GM12873 (cell line): ENCODE data around the gene CHST11.

Experiments used
- TF ChIP-seq, protein P1 (sequence below): IDR thresholded peaks from 2 replicates; pipeline ENCODE4 v1.5.1; 2012; ENCODE audit warnings: low read depth, mild to moderate bottlenecking, moderate library complexity, low read length, control low read depth; ENCODE audit not compliant: insufficient read depth; ENCODE audit errors: missing control alignments

CHST11 gene

DNA sequence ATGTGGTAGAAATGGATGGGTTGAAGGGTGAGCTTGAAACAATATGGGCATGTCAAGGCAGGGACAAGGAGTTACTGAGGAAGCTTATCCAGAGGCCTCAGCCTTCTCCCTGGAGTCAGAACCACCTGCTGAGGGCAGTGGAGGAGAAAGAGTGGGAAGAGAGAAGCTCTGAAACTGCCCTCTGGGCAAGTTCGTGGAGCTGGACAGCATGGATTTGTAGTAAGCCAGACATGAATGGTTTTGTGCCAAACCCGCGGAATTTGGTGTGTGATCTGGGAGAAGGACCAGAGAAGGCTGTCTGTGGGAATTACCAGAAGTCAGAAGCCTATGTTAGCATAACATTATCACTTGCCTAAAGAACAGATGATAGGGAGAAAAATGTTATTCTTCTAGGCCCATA lies 336.5 kb downstream of the CHST11 start:
- TF ChIP-seq, protein P1, sequence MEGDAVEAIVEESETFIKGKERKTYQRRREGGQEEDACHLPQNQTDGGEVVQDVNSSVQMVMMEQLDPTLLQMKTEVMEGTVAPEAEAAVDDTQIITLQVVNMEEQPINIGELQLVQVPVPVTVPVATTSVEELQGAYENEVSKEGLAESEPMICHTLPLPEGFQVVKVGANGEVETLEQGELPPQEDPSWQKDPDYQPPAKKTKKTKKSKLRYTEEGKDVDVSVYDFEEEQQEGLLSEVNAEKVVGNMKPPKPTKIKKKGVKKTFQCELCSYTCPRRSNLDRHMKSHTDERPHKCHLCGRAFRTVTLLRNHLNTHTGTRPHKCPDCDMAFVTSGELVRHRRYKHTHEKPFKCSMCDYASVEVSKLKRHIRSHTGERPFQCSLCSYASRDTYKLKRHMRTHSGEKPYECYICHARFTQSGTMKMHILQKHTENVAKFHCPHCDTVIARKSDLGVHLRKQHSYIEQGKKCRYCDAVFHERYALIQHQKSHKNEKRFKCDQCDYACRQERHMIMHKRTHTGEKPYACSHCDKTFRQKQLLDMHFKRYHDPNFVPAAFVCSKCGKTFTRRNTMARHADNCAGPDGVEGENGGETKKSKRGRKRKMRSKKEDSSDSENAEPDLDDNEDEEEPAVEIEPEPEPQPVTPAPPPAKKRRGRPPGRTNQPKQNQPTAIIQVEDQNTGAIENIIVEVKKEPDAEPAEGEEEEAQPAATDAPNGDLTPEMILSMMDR, result no peak

DNA sequence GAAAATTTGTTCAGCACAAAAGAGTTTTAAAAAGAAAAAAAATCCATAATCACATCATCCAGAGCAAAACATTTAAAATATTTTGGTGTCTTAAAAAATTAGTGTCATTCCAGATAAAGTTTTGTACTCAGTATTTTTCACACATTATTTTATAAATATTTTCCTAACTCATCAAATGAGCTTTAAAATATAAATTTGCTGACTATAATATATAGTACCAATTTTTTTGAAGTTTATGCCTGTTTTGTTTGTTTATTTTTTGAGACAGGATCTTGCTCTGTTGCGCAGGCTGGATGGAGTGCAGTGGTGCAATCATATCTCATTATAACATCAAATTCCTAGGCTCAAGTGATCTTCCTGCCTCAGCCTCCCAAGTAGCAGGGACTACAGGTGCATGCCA lies 337.2 kb downstream of the CHST11 start:
- TF ChIP-seq, protein P1, result no peak

DNA sequence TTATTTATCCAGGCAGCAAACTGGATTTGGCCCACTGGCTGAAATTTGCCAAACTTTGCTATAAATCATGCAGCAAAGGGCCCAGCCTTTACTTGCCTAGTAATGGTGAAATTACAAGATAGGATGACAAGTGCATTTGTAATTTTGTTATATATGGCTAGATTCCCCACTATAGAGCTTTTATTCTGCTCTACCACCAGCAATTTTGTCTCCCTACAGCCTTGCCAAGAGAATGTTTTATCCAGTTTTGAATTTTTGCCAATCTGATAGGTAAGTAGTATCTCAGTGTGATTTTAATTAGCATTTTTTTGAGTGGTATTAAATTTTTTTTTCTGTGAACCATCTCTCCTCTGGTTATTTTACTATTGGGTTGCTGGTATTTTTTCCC lies 339.7 kb downstream of the CHST11 start:
- TF ChIP-seq, protein P1, result no peak

DNA sequence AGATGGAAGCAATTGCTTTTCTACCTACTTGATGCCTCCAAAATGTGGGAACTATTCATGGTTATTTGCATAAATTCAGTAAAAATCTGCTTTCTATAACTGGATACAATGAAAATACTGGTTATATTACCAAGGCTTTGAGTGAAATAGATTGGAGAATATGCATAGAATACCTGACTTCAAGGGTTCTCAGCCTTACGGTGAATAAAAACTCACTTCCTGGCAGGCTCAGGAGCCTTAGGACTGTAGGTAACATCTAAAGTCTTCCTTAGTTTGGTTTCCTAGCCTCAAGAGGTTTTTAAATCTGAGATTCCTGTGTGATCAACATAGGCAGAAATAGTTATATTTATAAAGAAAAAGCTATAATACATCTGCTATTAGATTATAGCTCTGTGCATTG lies 342.7 kb downstream of the CHST11 start:
- TF ChIP-seq, protein P1, result no peak

DNA sequence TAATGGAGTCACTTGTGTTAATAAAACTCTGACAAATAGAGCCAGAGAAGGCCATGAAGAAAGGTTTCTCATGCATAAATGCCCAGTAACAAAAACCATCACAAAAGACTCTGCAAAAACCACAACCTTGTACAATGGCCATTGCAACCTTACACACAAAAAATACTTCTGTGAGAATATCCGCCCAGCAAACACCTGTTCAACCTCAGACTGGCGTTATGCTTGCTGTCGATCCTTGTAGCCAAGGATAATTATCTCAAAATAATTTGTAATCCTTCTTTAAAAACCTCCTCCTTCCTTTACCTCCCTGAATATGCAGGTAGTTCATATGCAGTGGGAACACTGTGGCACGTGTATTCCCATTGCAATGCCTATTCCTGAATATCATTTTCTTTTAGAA lies 344.3 kb downstream of the CHST11 start:
- TF ChIP-seq, protein P1, result no peak

DNA sequence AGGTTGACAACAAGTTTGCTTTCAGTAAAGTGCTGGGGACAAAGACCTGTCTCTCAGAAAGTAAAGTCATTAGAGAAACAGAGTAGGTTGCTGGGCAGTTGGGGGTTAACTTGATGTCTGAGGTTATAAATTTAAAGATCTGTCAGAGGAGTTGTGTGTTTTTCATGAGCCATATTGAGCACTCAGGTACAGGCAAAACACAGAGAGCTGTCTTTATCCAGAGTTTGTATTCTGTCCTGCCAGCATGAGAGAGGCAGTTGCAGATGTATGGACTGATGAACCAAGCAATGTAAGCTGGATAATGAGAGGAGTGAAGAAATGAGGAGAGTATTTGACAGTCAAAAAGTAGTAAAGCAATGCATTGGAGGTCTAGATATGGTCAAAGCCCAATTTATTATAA lies 344.7 kb downstream of the CHST11 start:
- TF ChIP-seq, protein P1, result no peak

DNA sequence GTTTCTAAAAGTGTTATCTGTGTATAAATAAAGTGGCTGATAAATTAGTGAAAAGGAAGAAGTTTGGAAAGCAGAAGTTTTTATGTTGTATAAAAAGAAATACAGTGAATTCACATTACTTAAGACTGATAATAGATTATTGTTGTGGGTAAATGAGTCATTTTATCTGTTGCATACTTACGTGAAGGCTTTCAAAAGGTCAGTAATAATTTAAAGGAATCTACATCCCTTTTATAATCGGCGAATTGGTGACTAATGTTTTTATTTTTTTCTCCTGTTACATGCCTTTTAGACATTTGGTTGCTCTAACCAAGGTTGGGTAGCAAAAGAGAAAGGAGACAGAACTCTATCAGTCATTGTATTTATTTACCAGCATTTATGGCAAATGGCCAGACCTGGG lies 345.5 kb downstream of the CHST11 start:
- TF ChIP-seq, protein P1, result no peak
